Muscle layer of duodenum (tissue), 2 donors: Measurements from ENCODE around the gene RAD51C.
A peak's percentile ranks its signal among the peaks of the same experiment; 100 is the strongest.
"Not testable (repeated sequence)": the region's sequence is repeated elsewhere in the genome, so short reads cannot be mapped to it uniquely, and the experiment has no call there.

Source experiments
- H3K27ac ChIP-seq: one replicate; pipeline ENCODE4 v1.7.0; 2013; ENCODE audit warnings: mild to moderate bottlenecking, low read length
- H3K27me3 ChIP-seq: one replicate; pipeline ENCODE4 v1.7.0; 2013; ENCODE audit warnings: low read depth, mild to moderate bottlenecking, control low read depth, low read length
- H3K36me3 ChIP-seq, 2 donors: one replicate each; pipeline ENCODE4 v1.7.0; 2013; ENCODE audit warnings: low read length in 2 of 2, control low read depth in 1 of 2, mild to moderate bottlenecking in 1 of 2; ENCODE audit not compliant: insufficient read depth in 2 of 2, control insufficient read depth in 1 of 2
- H3K4me1 ChIP-seq, 2 donors: one replicate each; pipeline ENCODE4 v1.7.0; 2013; ENCODE audit warnings: low read length in 2 of 2, mild to moderate bottlenecking in 2 of 2, control low read depth in 1 of 2, moderate library complexity in 1 of 2; ENCODE audit not compliant: insufficient read depth in 2 of 2, control insufficient read depth in 1 of 2
- H3K4me3 ChIP-seq, 2 donors: one replicate each; pipeline ENCODE4 v1.7.0; 2013; ENCODE audit warnings: low read length in 2 of 2, low read depth in 1 of 2, mild to moderate bottlenecking in 1 of 2
- H3K9me3 ChIP-seq, 2 donors: one replicate each; pipeline ENCODE4 v1.7.0; 2013; ENCODE audit warnings: low read length in 2 of 2, control low read depth in 1 of 2, mild to moderate bottlenecking in 1 of 2; ENCODE audit not compliant: control insufficient read depth in 1 of 2
- donor health status: healthy.

Gene RAD51C

GRCh38 chr17:58692239-58693055, at the start of gene RAD51C:
Gene RAD51C, plus strand, starts transcription at chr17:58692602. Its CDS starts 42 bp downstream, at chr17:58692644.
- H3K4me3 ChIP-seq: peak within 1 kb of the TSS; percentile 78 to 92
- H3K4me1 ChIP-seq: peaks cover 6 to 12% of the 10 kb centered on the region in 2 donors
- no peaks in the 10 kb centered on the region for H3K27me3 ChIP-seq
- H3K9me3 ChIP-seq: no peaks in the 10 kb centered on the region
- H3K36me3 ChIP-seq: peaks cover 0 to 3% of the 10 kb centered on the region in 2 donors
- H3K27ac ChIP-seq: peak within 1 kb of the TSS; percentile 86

GRCh38 chr17:58643147-58643546, 49.3 kb upstream of the RAD51C start:
- Histone ChIP-seq H3K36me3 (no peaks in the 10 kb centered on the region), H3K27me3 (no peaks in the 10 kb centered on the region), H3K27ac (no peak overlapping the region), H3K4me1 (no peaks in the 10 kb centered on the region), H3K4me3 (no peak overlapping the region), H3K9me3 (no peaks in the 10 kb centered on the region)

- Histone ChIP-seq H3K4me3 (no peak overlapping the region), H3K27ac (no peak overlapping the region), H3K4me1 (no peaks in the 10 kb centered on the region), H3K36me3 (no peaks in the 10 kb centered on the region), H3K27me3 (no peaks in the 10 kb centered on the region), H3K9me3 (no peaks in the 10 kb centered on the region)
Measured at GRCh38 chr17:58648236-58648635, 44.2 kb upstream of the RAD51C start.

GRCh38 chr17:58657962-58658803, 34.2 kb upstream of the RAD51C start:
- peak overlapping the region; percentile 8 to 34 for H3K4me3 ChIP-seq

GRCh38 chr17:58658804-58659713, 33.3 kb upstream of the RAD51C start:
- Histone ChIP-seq H3K27me3 (no peaks in the 10 kb centered on the region), H3K4me1 (no peaks in the 10 kb centered on the region), H3K27ac (peak overlapping the region; percentile 92), H3K4me3 (peak overlapping the region; percentile 34 to 74), H3K9me3 (no peaks in the 10 kb centered on the region), H3K36me3 (no peaks in the 10 kb centered on the region)

More at GRCh38 chr17:58657962-58658803, 34.2 kb upstream of the RAD51C start:
- not testable (repeated sequence) for H3K4me1 ChIP-seq, H3K36me3 ChIP-seq, H3K27me3 ChIP-seq, H3K9me3 ChIP-seq
- H3K27ac ChIP-seq: peak overlapping the region; percentile 92

GRCh38 chr17:58659714-58660084, 32.7 kb upstream of the RAD51C start:
- H3K9me3 ChIP-seq, H3K36me3 ChIP-seq, H3K27me3 ChIP-seq, H3K4me1 ChIP-seq: not testable (repeated sequence)
- Histone ChIP-seq H3K27ac (peak overlapping the region; percentile 92), H3K4me3 (peak overlapping the region; percentile 34 to 74)

- Histone ChIP-seq H3K4me1 (no peaks in the 10 kb centered on the region), H3K36me3 (no peaks in the 10 kb centered on the region), H3K4me3 (no peak overlapping the region), H3K9me3 (no peaks in the 10 kb centered on the region), H3K27ac (no peak overlapping the region), H3K27me3 (no peaks in the 10 kb centered on the region)
Measured at GRCh38 chr17:58660621-58661020, 31.8 kb upstream of the RAD51C start.

GRCh38 chr17:58661499-58661898, 30.9 kb upstream of the RAD51C start:
- Histone ChIP-seq H3K4me1 (no peaks in the 10 kb centered on the region), H3K4me3 (no peak overlapping the region), H3K27me3 (no peaks in the 10 kb centered on the region), H3K36me3 (no peaks in the 10 kb centered on the region), H3K9me3 (no peaks in the 10 kb centered on the region), H3K27ac (no peak overlapping the region)

GRCh38 chr17:58664302-58664701, 28.1 kb upstream of the RAD51C start:
- H3K9me3 ChIP-seq: no peaks in the 10 kb centered on the region
- H3K27ac ChIP-seq: no peak overlapping the region
- H3K36me3 ChIP-seq: no peaks in the 10 kb centered on the region
- no peaks in the 10 kb centered on the region for H3K4me1 ChIP-seq
- H3K4me3 ChIP-seq: no peak overlapping the region
- no peaks in the 10 kb centered on the region for H3K27me3 ChIP-seq

GRCh38 chr17:58665946-58666857, 26.2 kb upstream of the RAD51C start:
- Histone ChIP-seq H3K27me3 (no peaks in the 10 kb centered on the region), H3K4me1 (no peaks in the 10 kb centered on the region), H3K27ac (peak overlapping the region; percentile 56), H3K9me3 (no peaks in the 10 kb centered on the region), H3K36me3 (no peaks in the 10 kb centered on the region), H3K4me3 (peak overlapping the region in 1 of 2 donors; percentile 40)
